HG02588 (cell line): Measurements from ENCODE around the gene NCCRP1.

Experiments used
- ATAC-seq: cut with Tn5 transposase; IDR thresholded peaks from one replicate; pipeline ENCODE4 v1.9.1; 2021; ENCODE audit warnings: mild to moderate bottlenecking, moderate library complexity; ENCODE audit not compliant: unreplicated experiment

The NCCRP1 gene

GRCh38 chr19:39164289-39164688, 32.5 kb upstream of the NCCRP1 start:
- ATAC-seq, result no peak

- no peak for ATAC-seq
Observed at GRCh38 chr19:39165857-39166256, 30.9 kb upstream of the NCCRP1 start.

GRCh38 chr19:39166571-39167391, 30.0 kb upstream of the NCCRP1 start:
- ATAC-seq, result no peak

- no peak for ATAC-seq
Observed at GRCh38 chr19:39167461-39168257, 29.1 kb upstream of the NCCRP1 start.

- no peak for ATAC-seq
Observed at GRCh38 chr19:39168258-39169142, 28.3 kb upstream of the NCCRP1 start.

- ATAC-seq, result no peak
Observed at GRCh38 chr19:39169143-39169810, 27.5 kb upstream of the NCCRP1 start.

GRCh38 chr19:39170386-39171231, 26.2 kb upstream of the NCCRP1 start:
- ATAC-seq, result no peak

- ATAC-seq, result no peak
Observed at GRCh38 chr19:39171479-39172465, 25.0 kb upstream of the NCCRP1 start.

GRCh38 chr19:39172700-39173501, 23.9 kb upstream of the NCCRP1 start:
- no peak for ATAC-seq

- ATAC-seq, result no peak
Observed at GRCh38 chr19:39173502-39173991, 23.2 kb upstream of the NCCRP1 start.

GRCh38 chr19:39174142-39174541, 22.6 kb upstream of the NCCRP1 start:
- ATAC-seq, result no peak

GRCh38 chr19:39174558-39175544, 21.9 kb upstream of the NCCRP1 start:
- no peak for ATAC-seq

- no peak for ATAC-seq
Observed at GRCh38 chr19:39175564-39175963, 21.2 kb upstream of the NCCRP1 start.

GRCh38 chr19:39177110-39177699, 19.6 kb upstream of the NCCRP1 start:
- no peak for ATAC-seq

GRCh38 chr19:39177736-39178135, 19.0 kb upstream of the NCCRP1 start:
- ATAC-seq, result no peak
